ENCODE results near the gene CACNA2D3.

The CACNA2D3 gene

DNA sequence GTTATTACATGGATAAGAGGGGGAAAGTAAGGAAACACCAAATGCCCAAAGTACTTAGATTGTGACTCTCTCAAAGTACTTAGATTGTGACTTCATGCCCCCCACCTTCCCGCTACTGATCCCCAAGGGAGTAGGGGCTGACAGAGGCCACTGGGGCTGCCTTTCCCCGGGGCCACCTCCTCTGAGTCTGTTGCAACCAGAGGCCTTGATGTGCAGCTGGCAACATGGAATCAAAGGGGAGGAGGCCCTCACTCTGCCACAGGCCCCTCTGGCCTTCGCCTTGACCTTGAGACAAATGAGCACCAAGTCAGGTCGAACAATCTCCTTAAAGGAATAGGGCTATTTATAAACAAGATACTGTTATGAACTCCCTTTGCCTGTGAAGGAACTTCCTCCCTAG lies 743.0 kb downstream of the CACNA2D3 start:
- no peak for DNase-seq

GRCh38 chr3:54866251-54866650 lies 743.9 kb downstream of the CACNA2D3 start:
- DNase-seq: no peak

DNA sequence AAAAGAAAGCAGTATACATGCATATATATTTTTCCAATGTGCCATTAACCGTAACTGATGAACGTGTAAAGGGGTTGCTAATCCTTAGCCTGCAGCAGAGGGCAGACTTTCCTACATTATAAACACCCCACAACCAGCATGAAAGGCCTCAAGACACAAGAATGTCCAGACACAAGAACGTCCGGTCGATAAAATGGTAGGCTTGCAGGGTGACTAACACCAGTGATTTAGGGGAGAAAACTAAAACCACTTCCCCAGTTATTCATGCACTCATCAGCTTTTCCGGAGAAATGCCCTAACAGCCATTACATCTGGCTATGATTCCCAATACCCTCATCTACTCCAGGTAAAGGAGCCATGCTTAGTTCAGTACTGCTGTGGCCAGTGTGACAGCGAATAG lies 748.1 kb downstream of the CACNA2D3 start:
- no peak for DNase-seq

DNA sequence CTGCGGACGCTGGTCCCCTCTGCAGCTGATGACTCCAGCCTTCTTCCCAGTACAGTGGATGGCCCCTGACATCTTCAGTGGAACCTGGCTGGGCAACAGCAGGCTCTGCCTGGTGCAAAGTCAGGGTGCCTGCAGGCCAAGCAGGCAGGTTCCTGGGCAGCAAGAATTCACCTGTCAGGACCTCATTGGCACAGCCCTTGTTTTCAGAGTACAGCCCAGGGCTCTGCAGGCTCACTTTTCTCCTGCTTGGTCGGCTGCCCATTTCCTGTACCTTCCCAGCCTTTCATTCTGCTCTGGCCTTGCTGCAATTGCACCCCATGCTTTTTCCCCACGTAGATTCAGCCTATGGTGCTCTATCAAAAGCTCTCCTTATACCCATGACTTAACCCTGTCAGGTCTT lies 749.5 kb downstream of the CACNA2D3 start:
- no peak for DNase-seq

- DNase-seq: no peak
Measured at GRCh38 chr3:54873059-54874010, 751.0 kb downstream of the CACNA2D3 start.

GRCh38 chr3:54874816-54875556 lies 752.6 kb downstream of the CACNA2D3 start:
- DNase-seq: no peak

- no peak for DNase-seq
Measured at GRCh38 chr3:54875596-54876268, 753.4 kb downstream of the CACNA2D3 start.

- DNase-seq: no peak
Measured at GRCh38 chr3:54876694-54877093, 754.3 kb downstream of the CACNA2D3 start.

GRCh38 chr3:54877730-54878129 lies 755.4 kb downstream of the CACNA2D3 start:
- DNase-seq: no peak

- no peak for DNase-seq
Measured at GRCh38 chr3:54878145-54878544, 755.8 kb downstream of the CACNA2D3 start.

GRCh38 chr3:54882129-54882833 lies 759.9 kb downstream of the CACNA2D3 start:
- no peak for DNase-seq

DNA sequence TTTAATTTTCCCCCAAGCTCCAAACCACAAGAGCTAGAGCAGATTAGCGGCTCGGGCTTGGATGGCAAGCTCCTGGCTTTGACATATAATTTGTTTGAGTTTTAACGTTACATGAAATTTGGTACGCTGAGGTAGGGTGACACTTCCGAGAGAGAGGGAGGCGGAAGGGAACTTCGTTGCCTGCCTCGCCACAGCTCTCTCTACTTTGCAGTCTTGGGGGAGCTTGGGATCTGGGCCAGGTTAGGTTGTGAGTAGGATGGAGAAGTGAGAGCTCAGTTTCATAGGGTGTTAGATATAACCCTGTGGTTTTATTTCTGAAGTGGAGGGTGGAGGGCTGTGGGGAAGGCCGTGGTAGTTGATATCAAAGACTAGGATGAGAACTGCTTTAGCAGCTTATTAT lies 765.8 kb downstream of the CACNA2D3 start:
- DNase-seq: no peak

DNA sequence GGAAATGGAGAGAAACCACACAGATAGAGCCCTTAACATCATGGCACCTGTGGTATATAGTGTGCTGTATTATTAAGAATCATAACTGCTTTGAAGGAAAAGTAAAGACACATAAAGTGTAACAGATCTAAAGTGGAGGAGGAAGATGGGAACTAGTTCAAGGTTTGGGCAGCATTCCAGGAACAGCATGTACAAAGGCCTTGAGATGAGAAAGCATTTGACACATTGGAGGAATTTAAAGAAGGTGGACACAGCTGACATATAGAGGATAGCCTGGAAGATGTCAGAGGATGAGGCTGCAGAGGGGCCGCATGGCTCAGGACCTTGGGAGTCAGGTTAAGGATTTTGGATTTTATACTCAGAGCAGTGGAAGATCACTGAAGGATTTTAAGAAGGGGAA lies 766.5 kb downstream of the CACNA2D3 start:
- no peak for DNase-seq

DNA sequence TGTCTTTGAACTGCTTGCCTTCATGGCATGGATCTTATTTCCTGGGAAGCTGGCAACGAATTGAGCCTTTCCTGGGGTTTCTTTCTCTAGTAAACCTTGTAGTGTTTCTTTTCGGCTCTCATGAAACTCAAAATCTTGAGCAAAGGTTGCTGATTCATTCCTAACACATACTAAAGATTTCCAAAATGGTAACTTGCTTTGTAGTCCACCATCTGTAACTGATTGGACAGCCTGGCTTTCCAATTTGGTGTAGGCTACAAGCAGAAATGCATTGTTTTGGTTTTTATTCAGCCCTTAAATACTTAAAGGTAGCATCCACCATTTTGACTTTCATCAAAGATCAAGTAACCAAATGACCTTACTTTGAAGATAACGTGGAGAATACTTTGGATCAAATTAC lies 767.4 kb downstream of the CACNA2D3 start:
- no peak for DNase-seq

- DNase-seq: no peak
Measured at GRCh38 chr3:54891540-54891897, 769.2 kb downstream of the CACNA2D3 start.

DNA sequence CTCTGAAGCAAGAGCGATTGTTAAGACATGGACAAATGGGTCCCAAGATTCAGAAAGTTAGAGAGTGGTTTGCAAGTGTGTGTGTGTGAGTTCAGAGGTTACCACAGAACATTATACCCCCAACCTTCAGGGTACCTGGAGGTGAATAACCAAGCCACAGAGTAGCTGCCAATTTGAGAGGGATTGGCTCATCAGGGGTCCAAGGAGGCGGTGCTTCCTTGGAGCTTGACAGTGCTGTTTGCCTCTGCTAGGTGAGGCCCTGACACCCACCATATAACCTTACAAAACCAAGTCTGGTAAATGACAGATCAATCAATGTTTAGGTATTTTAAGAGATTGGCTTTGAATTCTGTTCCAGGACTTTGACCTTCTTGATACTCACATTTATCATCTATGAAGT lies 769.8 kb downstream of the CACNA2D3 start:
- no peak for DNase-seq

DNA sequence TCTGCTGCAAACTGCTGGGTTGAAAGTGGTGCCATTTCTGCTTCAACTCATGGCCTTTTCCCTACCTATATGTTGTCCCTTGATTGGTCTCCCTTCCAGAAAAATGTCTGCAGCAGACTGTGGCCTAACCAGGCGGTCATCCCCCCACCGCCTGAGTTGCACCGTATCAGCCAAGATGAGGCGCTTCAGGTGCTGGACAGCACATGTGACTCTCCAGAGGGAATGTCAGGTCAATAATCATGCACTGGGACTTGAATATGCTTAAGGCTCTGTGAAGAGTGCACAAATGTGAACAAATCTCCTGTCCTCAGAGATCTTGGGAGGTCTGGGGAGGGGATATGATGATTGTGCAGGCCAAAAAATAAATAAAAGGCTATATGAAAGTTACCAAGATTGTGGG lies 773.3 kb downstream of the CACNA2D3 start:
- DNase-seq: no peak

GRCh38 chr3:54897028-54897711 lies 774.8 kb downstream of the CACNA2D3 start:
- no peak for DNase-seq

DNA sequence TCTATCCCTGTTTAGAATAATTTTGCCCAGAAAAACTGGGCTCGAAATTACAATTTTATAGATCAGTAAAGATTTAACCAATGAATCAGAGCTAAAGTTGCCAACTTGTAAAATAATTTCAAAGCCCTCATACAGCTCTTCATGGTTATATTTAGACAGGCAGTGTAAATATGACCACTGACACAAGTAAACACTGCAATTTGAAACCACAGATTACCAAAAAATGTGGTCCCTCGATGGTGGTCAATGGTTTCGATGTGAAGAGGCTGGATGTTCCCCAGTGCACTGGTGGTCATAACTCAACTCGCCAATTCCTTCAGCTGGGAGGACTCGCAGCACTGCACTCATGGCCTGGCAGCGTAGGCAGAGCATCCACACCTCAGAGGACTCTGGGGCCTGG lies 776.9 kb downstream of the CACNA2D3 start:
- DNase-seq: no peak

GRCh38 chr3:54900838-54901591 lies 778.7 kb downstream of the CACNA2D3 start:
- DNase-seq: no peak

- no peak for DNase-seq
Measured at GRCh38 chr3:54901906-54902685, 779.7 kb downstream of the CACNA2D3 start.

Measured in activated CD4-positive, alpha-beta T cell treated with anti-CD3 and anti-CD28 coated beads, Interleukin-2, amount 50 U/mL, for 1 hour (primary cell).